SU-DHL-6 (cell line): ENCODE results near the gene PLD5.

ENCODE experiments used
- H2AFZ ChIP-seq: fragments of 200-600 bp; sonication (generic); 2 replicates; pipeline ENCODE4 v1.6.1; 2014; ENCODE audit warnings: low read depth, mild to moderate bottlenecking, moderate library complexity, mixed read lengths, antibody characterized with exemption, low read length; ENCODE audit not compliant: severe bottlenecking
- H3F3A ChIP-seq: fragments of 200-600 bp; shearing (Covaris generic); 2 replicates; pipeline ENCODE4 v1.6.0; 2016; ENCODE audit warnings: antibody characterized with exemption, mild to moderate bottlenecking; ENCODE audit not compliant: insufficient read depth
- H3K27ac ChIP-seq: fragments of 200-600 bp; sonication (generic); 2 replicates; pipeline ENCODE4 v1.5.1; 2016; ENCODE audit warnings: low read depth, mild to moderate bottlenecking, low read length, moderate library complexity, mixed read lengths
- H3K27me3 ChIP-seq: fragments of 200-600 bp; sonication (generic), shearing (Covaris generic); 2 replicates; pipeline ENCODE4 v1.6.0; 2014; ENCODE audit warnings: mild to moderate bottlenecking, low read length
- H3K36me3 ChIP-seq: fragments of 200-600 bp; sonication (generic); 2 replicates; pipeline ENCODE4 v1.6.1; 2014; ENCODE audit warnings: mild to moderate bottlenecking, low read length, mixed read lengths
- H3K4me2 ChIP-seq: fragments of 300-600, 200-600 bp; shearing (Covaris generic), sonication (generic); 2 replicates; pipeline ENCODE4 v1.6.0; 2014; ENCODE audit warnings: low read length, low read depth, mild to moderate bottlenecking; ENCODE audit not compliant: poor library complexity, severe bottlenecking
- H3K4me3 ChIP-seq: fragments of 200-600 bp; sonication (generic); 2 replicates; pipeline ENCODE4 v1.5.1; 2014; ENCODE audit warnings: antibody characterized with exemption, low read length, mild to moderate bottlenecking, mixed read lengths; ENCODE audit not compliant: insufficient read depth, poor library complexity, severe bottlenecking
- H3K79me2 ChIP-seq: fragments of 200-600 bp; sonication (generic); 2 replicates; pipeline ENCODE4 v1.6.1; 2014; ENCODE audit warnings: mild to moderate bottlenecking, low read length, moderate library complexity; ENCODE audit not compliant: insufficient read depth
- H3K9ac ChIP-seq: fragments of 200-600 bp; sonication (generic); 2 replicates; pipeline ENCODE4 v1.7.0; 2014; ENCODE audit warnings: mild to moderate bottlenecking, low read length
- H3K9me2 ChIP-seq: fragments of 200-600 bp; sonication (generic); replicated peaks from 2 replicates; pipeline ENCODE4 v1.6.1; 2014; ENCODE audit warnings: low read length; ENCODE audit not compliant: insufficient read depth
- H3K9me3 ChIP-seq: fragments of 200-600 bp; sonication (generic); 2 replicates; pipeline ENCODE4 v1.6.1; 2014; ENCODE audit warnings: low read length, mixed read lengths; ENCODE audit not compliant: insufficient read depth
- H4K20me1 ChIP-seq: fragments of 200-600 bp; sonication (generic); 2 replicates; pipeline ENCODE4 v1.6.1; 2014; ENCODE audit warnings: low read depth, mild to moderate bottlenecking, antibody characterized with exemption, low read length, moderate library complexity, mixed read lengths
- CTCF ChIP-seq: fragments of 200-600 bp; sonication (generic); IDR thresholded peaks from one replicate; pipeline ENCODE4 v1.5.1; 2017; ENCODE audit warnings: antibody characterized with exemption, mild to moderate bottlenecking, low read length, moderate library complexity; ENCODE audit not compliant: insufficient read depth, poor library complexity, severe bottlenecking
- EZH2phosphoT487 ChIP-seq: fragments of 200-600 bp; sonication (generic), shearing (Covaris generic); conservative IDR thresholded peaks from 2 replicates; pipeline ENCODE4 v1.6.1; 2018; ENCODE audit warnings: mild to moderate bottlenecking, antibody characterized with exemption, low read length, moderate library complexity, mixed read lengths

The PLD5 gene

GRCh38 chr1:242523719-242524570 lies 552 bp downstream of the PLD5 start:
- no peaks in the 10 kb centered on the region for H3F3A ChIP-seq
- H2AFZ ChIP-seq: no peak overlapping the region
- no peaks in the 10 kb centered on the region for H3K9me3 ChIP-seq
- no peaks in the 10 kb centered on the region for H3K79me2 ChIP-seq
- TF ChIP-seq CTCF: no peak
- TF ChIP-seq EZH2phosphoT487: no peak
- H3K4me2 ChIP-seq: no peak overlapping the region
- no peaks in the 10 kb centered on the region for H3K36me3 ChIP-seq
- no peak overlapping the region for H3K9ac ChIP-seq
- no peaks in the 10 kb centered on the region for H3K27me3 ChIP-seq
- H3K9me2 ChIP-seq: no peaks in the 10 kb centered on the region
- H3K27ac ChIP-seq: no peak overlapping the region
- no peak overlapping the region for H3K4me3 ChIP-seq
- H4K20me1 ChIP-seq: no peaks in the 10 kb centered on the region

GRCh38 chr1:242522996-242523718 lies 1.3 kb downstream of the PLD5 start:
- Histone ChIP-seq H4K20me1 (no peaks in the 10 kb centered on the region), H3K4me2 (no peak overlapping the region), H3K27ac (no peak overlapping the region), H3K36me3 (no peaks in the 10 kb centered on the region), H2AFZ (no peak overlapping the region), H3K9me2 (no peaks in the 10 kb centered on the region), H3K9me3 (no peaks in the 10 kb centered on the region), H3K27me3 (no peaks in the 10 kb centered on the region), H3K4me3 (no peak overlapping the region), H3K9ac (no peak overlapping the region), H3F3A (no peaks in the 10 kb centered on the region), H3K79me2 (no peaks in the 10 kb centered on the region)
- TF ChIP-seq CTCF (no peak), EZH2phosphoT487 (no peak)

- H3K79me2 ChIP-seq: no peaks in the 10 kb centered on the region
- H4K20me1 ChIP-seq: no peaks in the 10 kb centered on the region
- no peak overlapping the region for H3K4me2 ChIP-seq
- H3K9ac ChIP-seq: no peak overlapping the region
- TF ChIP-seq EZH2phosphoT487 (no peak), CTCF (no peak)
- no peak overlapping the region for H2AFZ ChIP-seq
- H3K27ac ChIP-seq: no peak overlapping the region
- H3K9me2 ChIP-seq: no peaks in the 10 kb centered on the region
- H3K9me3 ChIP-seq: no peaks in the 10 kb centered on the region
- H3K27me3 ChIP-seq: no peaks in the 10 kb centered on the region
- no peak overlapping the region for H3K4me3 ChIP-seq
- H3F3A ChIP-seq: no peaks in the 10 kb centered on the region
- H3K36me3 ChIP-seq: no peaks in the 10 kb centered on the region
Observed at GRCh38 chr1:242522304-242522945, 2.1 kb downstream of the PLD5 start.
